Smooth muscle cell (in vitro differentiated cells): ENCODE data around the gene KIFC3. TPM values are rescaled to one million over a fixed set of nuclear protein-coding genes. Genes with fewer than 3 reads are reported as not detected.

Experiments used
- DNase-seq: peaks from one replicate; lab custom pipeline; 2025; ENCODE audit not compliant: unreplicated experiment; lab: John Stamatoyannopoulos, UW
- H2AFZ ChIP-seq: fragments of 200-600 bp; sonication (generic); 2 replicates; pipeline ENCODE4 v1.6.0; 2016; ENCODE audit warnings: antibody characterized with exemption, low read depth, mild to moderate bottlenecking
- H3F3A ChIP-seq: fragments of 200-600 bp; sonication (generic); 2 replicates; pipeline ENCODE4 v1.6.0; 2017; ENCODE audit warnings: antibody characterized with exemption, low read depth
- H3K27ac ChIP-seq: fragments of 200-600 bp; sonication (generic); 2 replicates; pipeline ENCODE4 v1.5.1; 2016; ENCODE audit warnings: low read depth, mild to moderate bottlenecking
- H3K27me3 ChIP-seq: fragments of 200-600 bp; sonication (generic); 2 replicates; pipeline ENCODE4 v1.6.1; 2016; ENCODE audit warnings: low read depth, mild to moderate bottlenecking
- H3K36me3 ChIP-seq: fragments of 200-600 bp; sonication (generic); 2 replicates; pipeline ENCODE4 v1.5.1; 2016; ENCODE audit warnings: low read depth
- H3K4me1 ChIP-seq: fragments of 200-600 bp; sonication (generic); 2 replicates; pipeline ENCODE4 v1.5.1; 2016; ENCODE audit warnings: low read depth
- H3K4me2 ChIP-seq: fragments of 200-600 bp; sonication (generic); 2 replicates; pipeline ENCODE4 v1.6.0; 2016; ENCODE audit warnings: mild to moderate bottlenecking
- H3K4me3 ChIP-seq: fragments of 200-600 bp; sonication (generic); 2 replicates; pipeline ENCODE4 v1.5.1; 2016; ENCODE audit warnings: mild to moderate bottlenecking
- H3K79me2 ChIP-seq: fragments of 200-600 bp; sonication (generic); 2 replicates; pipeline ENCODE4 v1.6.0; 2016; ENCODE audit warnings: low read depth, mild to moderate bottlenecking
- H3K9ac ChIP-seq: fragments of 200-600 bp; sonication (generic); 2 replicates; pipeline ENCODE4 v1.6.0; 2016; ENCODE audit warnings: low read depth
- H3K9me3 ChIP-seq: fragments of 200-600 bp; sonication (generic); replicated peaks from 2 replicates; pipeline ENCODE4 v1.5.1; 2016; ENCODE audit warnings: low read depth
- H4K20me1 ChIP-seq: fragments of 200-600 bp; sonication (generic); 2 replicates; pipeline ENCODE4 v1.6.0; 2016; ENCODE audit warnings: low read depth
- CTCF ChIP-seq: fragments of 200-600 bp; sonication (generic); IDR thresholded peaks from 2 replicates; pipeline ENCODE4 v1.5.1; 2017; ENCODE audit warnings: borderline replicate concordance, mild to moderate bottlenecking, antibody characterized with exemption; ENCODE audit not compliant: insufficient read depth, poor library complexity, severe bottlenecking
- WGBS: methylation state at CpG from one replicate; pipeline ENCODE4 v1.1.7; 2016; ENCODE audit warnings: low lambda C conversion rate; 5-methylcytosine and 5-hydroxymethylcytosine counted together
- polyA plus RNA-seq: library from polyadenylated mRNA; unstranded; fragments of >200 nt; fragmentation: Nextera tagmentation; extraction: Ambion mirVana; gene quantifications from 2 replicates; pipeline ENCODE4 v1.2.1, GENCODE V29; 2016
- total RNA-seq: library from RNA; depleted of rRNA; stranded (reverse); fragments of >200 nt; gene quantifications from 2 replicates; pipeline ENCODE4 v1.2.3, GENCODE V29; 2014

The KIFC3 gene
- total and polyA plus RNA-seq, 2 experiments from 2014 or later: 30.6 to 50.2 TPM

DNA sequence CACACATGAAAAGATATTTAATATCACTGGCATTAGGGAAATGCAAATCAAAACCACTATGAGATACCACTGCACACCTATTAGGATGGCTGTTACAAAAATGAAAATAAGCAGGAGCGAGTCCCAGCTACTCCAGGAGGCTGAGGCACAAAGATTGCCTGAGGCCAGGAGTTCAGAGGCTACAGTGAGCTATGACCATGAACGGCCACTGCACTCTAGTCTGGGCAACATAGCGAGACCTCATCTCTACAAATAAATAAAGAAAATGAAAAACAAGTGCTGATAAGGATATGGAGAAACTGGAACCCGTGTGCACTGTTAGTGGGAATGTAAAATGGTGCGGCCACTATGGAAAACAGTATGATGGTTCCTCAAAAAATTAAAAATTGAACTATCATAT, 23.6 kb downstream of the KIFC3 start:
- no peak for TF ChIP-seq CTCF
- H3K4me2 ChIP-seq: no peak overlapping the region
- H4K20me1 ChIP-seq: peaks cover 69% of the 10 kb centered on the region
- H3K9me3 ChIP-seq: no peaks in the 10 kb centered on the region
- H3K4me3 ChIP-seq: no peak overlapping the region
- H3K9ac ChIP-seq: no peak overlapping the region
- H3K27ac ChIP-seq: no peak overlapping the region
- H3K79me2 ChIP-seq: no peaks in the 10 kb centered on the region
- H3K36me3 ChIP-seq: no peaks in the 10 kb centered on the region
- WGBS: 90% methylated on average over 5 of the region's 5 CpGs
- no peak overlapping the region for H2AFZ ChIP-seq
- H3K4me1 ChIP-seq: peaks cover 3% of the 10 kb centered on the region
- DNase-seq: no peak
- H3F3A ChIP-seq: no peaks in the 10 kb centered on the region
- H3K27me3 ChIP-seq: no peaks in the 10 kb centered on the region

- Histone ChIP-seq H3K27ac (no peak overlapping the region), H3K4me2 (no peak overlapping the region), H4K20me1 (peaks cover 52% of the 10 kb centered on the region), H3K36me3 (no peaks in the 10 kb centered on the region), H3K9me3 (no peaks in the 10 kb centered on the region), H3F3A (no peaks in the 10 kb centered on the region), H3K9ac (no peak overlapping the region), H2AFZ (no peak overlapping the region), H3K4me3 (no peak overlapping the region), H3K27me3 (no peaks in the 10 kb centered on the region), H3K4me1 (peaks cover 3% of the 10 kb centered on the region), H3K79me2 (no peaks in the 10 kb centered on the region)
- peak; percentile 16 for TF ChIP-seq CTCF
- no peak for DNase-seq
- 47% methylated on average over 23 of the region's 23 CpGs for WGBS
These were observed 26.4 kb downstream of the KIFC3 start for GRCh38 chr16:57775661-57776469.

- H3K4me3 ChIP-seq: no peak overlapping the region
- H3K79me2 ChIP-seq: no peaks in the 10 kb centered on the region
- H4K20me1 ChIP-seq: peaks cover 46% of the 10 kb centered on the region
- no peak for TF ChIP-seq CTCF
- H3K4me2 ChIP-seq: no peak overlapping the region
- no peaks in the 10 kb centered on the region for H3K27me3 ChIP-seq
- no peak overlapping the region for H2AFZ ChIP-seq
- H3F3A ChIP-seq: no peaks in the 10 kb centered on the region
- no peak overlapping the region for H3K27ac ChIP-seq
- H3K9me3 ChIP-seq: no peaks in the 10 kb centered on the region
- DNase-seq: no peak
- H3K36me3 ChIP-seq: no peaks in the 10 kb centered on the region
- H3K4me1 ChIP-seq: peaks cover 3% of the 10 kb centered on the region
- WGBS: 94% methylated on average over 12 of the region's 12 CpGs
- no peak overlapping the region for H3K9ac ChIP-seq
These were observed 27.5 kb downstream of the KIFC3 start for GRCh38 chr16:57774705-57775285.
